Fibroblast of lung (primary cell): ENCODE results near the gene NHLH1. TPM values are rescaled to one million over a fixed set of nuclear protein-coding genes. Genes with fewer than 3 reads are reported as not detected.

ENCODE experiments used
- DNase-seq, 2 donors: peaks; one replicate each; pipeline versions ENCODE4 v3.0.0 to v3.0.0-alpha.2; 2010; ENCODE audit warnings: low read depth in 2 of 2
- H2AFZ ChIP-seq: 2 replicates; pipeline ENCODE4 v1.5.1; 2012; ENCODE audit warnings: low read length, control low read depth, inconsistent platforms
- H3K27ac ChIP-seq: 2 replicates; pipeline ENCODE4 v1.5.1; 2011; ENCODE audit warnings: low read length, control low read depth; ENCODE audit not compliant: insufficient read depth
- H3K27me3 ChIP-seq: 2 replicates; pipeline ENCODE4 v1.5.1; 2011; ENCODE audit warnings: mild to moderate bottlenecking, low read length; ENCODE audit not compliant: control insufficient read depth, insufficient read depth
- H3K36me3 ChIP-seq: 2 replicates; pipeline ENCODE4 v1.5.1; 2011; ENCODE audit warnings: low read length; ENCODE audit not compliant: control insufficient read depth, insufficient read depth
- H3K4me1 ChIP-seq: 2 replicates; pipeline ENCODE4 v1.5.1; 2011; ENCODE audit warnings: low read length; ENCODE audit not compliant: control insufficient read depth, insufficient read depth; ENCODE audit errors: extremely low read depth
- H3K4me2 ChIP-seq: 2 replicates; pipeline ENCODE4 v1.5.1; 2011; ENCODE audit warnings: low read length, control low read depth; ENCODE audit not compliant: insufficient read depth; ENCODE audit errors: extremely low read depth
- H3K4me3 ChIP-seq, 4 experiments: fragments of 200-600 bp in 1 of 4; sonication (generic) in 1 of 4; replicated peaks in 1 of 4; 2 replicates each; pipeline ENCODE4 v1.5.1; 2011 to 2016; ENCODE audit warnings: low read length in 4 of 4, low read depth in 3 of 4, mild to moderate bottlenecking in 3 of 4, control low read depth in 2 of 4, inconsistent platforms in 1 of 4, mixed read lengths in 1 of 4; ENCODE audit not compliant: insufficient read depth in 1 of 4; ENCODE audit errors: control extremely low read depth in 1 of 4
- H3K79me2 ChIP-seq: 2 replicates; pipeline ENCODE4 v1.5.1; 2012; ENCODE audit warnings: mild to moderate bottlenecking, low read length, inconsistent platforms; ENCODE audit not compliant: control insufficient read depth, insufficient read depth
- H3K9ac ChIP-seq: 2 replicates; pipeline ENCODE4 v1.5.1; 2011; ENCODE audit warnings: mild to moderate bottlenecking, low read length, control low read depth; ENCODE audit not compliant: insufficient read depth
- H3K9me3 ChIP-seq: 2 replicates; pipeline ENCODE4 v1.5.1; 2012; ENCODE audit warnings: low read depth, low read length; ENCODE audit not compliant: control insufficient read depth, insufficient read depth
- H4K20me1 ChIP-seq: 2 replicates; pipeline ENCODE4 v1.5.1; 2011; ENCODE audit warnings: low read length; ENCODE audit not compliant: control insufficient read depth, insufficient read depth; ENCODE audit errors: extremely low read depth
- CTCF ChIP-seq, 2 donors: IDR thresholded peaks in 1 of 2; conservative IDR thresholded peaks in 1 of 2; 1 replicate in 1 of 2; 2 replicates in 1 of 2; pipeline ENCODE4 v1.5.1; 2011 to 2012; ENCODE audit warnings: low read length in 2 of 2, control low read depth in 1 of 2, inconsistent platforms in 1 of 2, low read depth in 1 of 2, mild to moderate bottlenecking in 1 of 2
- EZH2 ChIP-seq: IDR thresholded peaks from 2 replicates; pipeline ENCODE4 v1.5.1; 2012; ENCODE audit warnings: low read length, control low read depth, mild to moderate bottlenecking; ENCODE audit errors: missing control alignments
- polyA plus RNA-seq, 2 donors: library from polyadenylated mRNA; depleted of rRNA in 1 of 2; stranded (reverse) in 1 of 2; unstranded in 1 of 2; fragments of >200 nt; gene quantifications; 2 replicates each; pipeline ENCODE4 v1.2.1, GENCODE V29; 2011 to 2012; ENCODE audit warnings: missing spikeins in 1 of 2
- total RNA-seq: library from RNA; depleted of rRNA; stranded (reverse); fragments of >200 nt; gene quantifications from 2 replicates; pipeline ENCODE4 v1.2.1, GENCODE V29; 2014

Gene NHLH1
- total and polyA plus RNA-seq, 2 donors (not counting 1 experiment from before 2014, with no cell fraction given): 0.05 TPM; not detected in 1

- TF ChIP-seq EZH2 (no peak), CTCF (conservative IDR thresholded peaks at IDR 0.05 in 1 of 2, IDR thresholded peaks at IDR 0.05 in 1 of 2; ENCODE audit: low read depth in 1 of 2, low read length in 2 of 2) (no peak)
- Histone ChIP-seq H2AFZ (no peak overlapping the region), H3K27me3 (no peaks in the 10 kb centered on the region)
Observed at GRCh38 chr1:160413716-160414115, 46.8 kb downstream of the NHLH1 start.

GRCh38 chr1:160414881-160415280 lies 48.0 kb downstream of the NHLH1 start:
- no peak for TF ChIP-seq EZH2
- no peak for TF ChIP-seq CTCF (conservative IDR thresholded peaks at IDR 0.05 in 1 of 2, IDR thresholded peaks at IDR 0.05 in 1 of 2; ENCODE audit: low read depth in 1 of 2, low read length in 2 of 2)
- Histone ChIP-seq H3K79me2 (no peaks in the 10 kb centered on the region), H3K36me3 (no peaks in the 10 kb centered on the region), H3K4me1 (no peaks in the 10 kb centered on the region), H3K27ac (no peak overlapping the region), H3K4me3 (no peak overlapping the region), H3K9me3 (no peaks in the 10 kb centered on the region), H4K20me1 (no peaks in the 10 kb centered on the region), H2AFZ (no peak overlapping the region), H3K9ac (no peak overlapping the region), H3K4me2 (no peak overlapping the region), H3K27me3 (no peaks in the 10 kb centered on the region)
- DNase-seq: no peak

More at GRCh38 chr1:160413716-160414115, 46.8 kb downstream of the NHLH1 start:
- no peaks in the 10 kb centered on the region for H3K9me3 ChIP-seq
- H3K4me3 ChIP-seq: no peak overlapping the region
- no peaks in the 10 kb centered on the region for H3K79me2 ChIP-seq
- no peak overlapping the region for H3K4me2 ChIP-seq
- H3K36me3 ChIP-seq: no peaks in the 10 kb centered on the region
- H3K27ac ChIP-seq: no peak overlapping the region
- no peaks in the 10 kb centered on the region for H3K4me1 ChIP-seq
- DNase-seq: no peak
- no peak overlapping the region for H3K9ac ChIP-seq
- H4K20me1 ChIP-seq: no peaks in the 10 kb centered on the region

- Histone ChIP-seq H3K9me3 (no peaks in the 10 kb centered on the region), H3K9ac (no peak overlapping the region), H3K36me3 (no peaks in the 10 kb centered on the region), H3K4me2 (no peak overlapping the region), H3K27me3 (no peaks in the 10 kb centered on the region), H4K20me1 (no peaks in the 10 kb centered on the region), H3K79me2 (no peaks in the 10 kb centered on the region), H3K27ac (no peak overlapping the region), H3K4me3 (no peak overlapping the region), H3K4me1 (no peaks in the 10 kb centered on the region), H2AFZ (no peak overlapping the region)
- no peak for TF ChIP-seq CTCF (conservative IDR thresholded peaks at IDR 0.05 in 1 of 2, IDR thresholded peaks at IDR 0.05 in 1 of 2; ENCODE audit: low read depth in 1 of 2, low read length in 2 of 2)
- TF ChIP-seq EZH2: no peak
- no peak for DNase-seq
Observed at GRCh38 chr1:160415696-160416290, 48.9 kb downstream of the NHLH1 start.
